HG02852 (cell line): ENCODE results near the gene MAGI1.

Source experiments
- ATAC-seq: cut with Tn5 transposase; IDR thresholded peaks from one replicate; pipeline ENCODE4 v1.9.1; 2021; ENCODE audit warnings: mild to moderate bottlenecking, moderate library complexity; ENCODE audit not compliant: unreplicated experiment

The MAGI1 gene

GRCh38 chr3:65978116-65978515 is 60.6 kb downstream of the MAGI1 start:
- ATAC-seq, result no peak

GRCh38 chr3:65975032-65975431 is 63.7 kb downstream of the MAGI1 start:
- no peak for ATAC-seq

- no peak for ATAC-seq
These were observed 64.2 kb downstream of the MAGI1 start for GRCh38 chr3:65974509-65974908.

- no peak for ATAC-seq
These were observed 66.0 kb downstream of the MAGI1 start for GRCh38 chr3:65972765-65973164.

GRCh38 chr3:65971293-65972252 is 67.1 kb downstream of the MAGI1 start:
- ATAC-seq, result no peak

- no peak for ATAC-seq
These were observed 69.7 kb downstream of the MAGI1 start for GRCh38 chr3:65968996-65969395.

GRCh38 chr3:65967451-65967850 is 71.3 kb downstream of the MAGI1 start:
- no peak for ATAC-seq

GRCh38 chr3:65964838-65965237 is 73.9 kb downstream of the MAGI1 start:
- no peak for ATAC-seq

- ATAC-seq, result peak; percentile 98
These were observed 74.7 kb downstream of the MAGI1 start for GRCh38 chr3:65963787-65964677.

- ATAC-seq, result no peak
These were observed 77.0 kb downstream of the MAGI1 start for GRCh38 chr3:65961733-65962132.

GRCh38 chr3:65961128-65961527 is 77.6 kb downstream of the MAGI1 start:
- ATAC-seq, result no peak

GRCh38 chr3:65960087-65960486 is 78.6 kb downstream of the MAGI1 start:
- no peak for ATAC-seq

- no peak for ATAC-seq
These were observed 80.5 kb downstream of the MAGI1 start for GRCh38 chr3:65958216-65958615.

- no peak for ATAC-seq
These were observed 82.8 kb downstream of the MAGI1 start for GRCh38 chr3:65955792-65956477.

GRCh38 chr3:65953881-65954733 is 84.6 kb downstream of the MAGI1 start:
- no peak for ATAC-seq

GRCh38 chr3:65953301-65953812 is 85.4 kb downstream of the MAGI1 start:
- ATAC-seq, result no peak

- no peak for ATAC-seq
These were observed 85.9 kb downstream of the MAGI1 start for GRCh38 chr3:65952842-65953241.

GRCh38 chr3:65951836-65952505 is 86.7 kb downstream of the MAGI1 start:
- no peak for ATAC-seq
